ENCODE measurements around the gene RAB6B. TPM values are rescaled to one million over a fixed set of nuclear protein-coding genes. Genes with fewer than 3 reads are reported as not detected.

The RAB6B gene
- total RNA-seq, 6 experiments from 2014 or later = 0.09 to 0.60 (median 0.36) TPM

GRCh38 chr3:133938770-133939462 lies 43.2 kb upstream of the RAB6B start:
- intact Hi-C loops (cut with DNase I) = no loop called here
- TF ChIP-seq POLR2A (IDR thresholded peaks at IDR 0.05) = no peak
- TF ChIP-seq CTCF (IDR thresholded peaks at IDR 0.05) = no peak
- Histone ChIP-seq H3K27ac (no peak overlapping the region), H3K36me3 (no peaks in the 10 kb centered on the region), H3K9me3 (no peaks in the 10 kb centered on the region), H3K4me3 (no peak overlapping the region), H3K27me3 (no peaks in the 10 kb centered on the region), H3K4me1 (no peaks in the 10 kb centered on the region)
- DNase-seq = no peak
- WGBS (ENCODE audit: insufficient coverage, low coverage, low lambda C conversion rate, missing lambda C conversion rate) = 100% methylated on average over 1 of the region's 2 CpGs
- no peak for ATAC-seq

- H3K27ac ChIP-seq = no peak overlapping the region
- TF ChIP-seq CTCF (IDR thresholded peaks at IDR 0.05) = no peak
- ATAC-seq (no peak), DNase-seq (no peak)
- 59% methylated on average over 4 of the region's 10 CpGs for WGBS (ENCODE audit: insufficient coverage, low coverage, low lambda C conversion rate, missing lambda C conversion rate)
- H3K36me3 ChIP-seq = no peaks in the 10 kb centered on the region
- intact Hi-C loops (cut with DNase I) = no loop called here
- no peaks in the 10 kb centered on the region for H3K9me3 ChIP-seq
- H3K4me1 ChIP-seq = no peaks in the 10 kb centered on the region
- no peaks in the 10 kb centered on the region for H3K27me3 ChIP-seq
- H3K4me3 ChIP-seq = no peak overlapping the region
Observed at GRCh38 chr3:133937756-133938601, 42.3 kb upstream of the RAB6B start.

GRCh38 chr3:133937061-133937686 lies 41.5 kb upstream of the RAB6B start:
- no peak for TF ChIP-seq POLR2A (IDR thresholded peaks at IDR 0.05)
- no peak for TF ChIP-seq CTCF (IDR thresholded peaks at IDR 0.05)
- intact Hi-C loops (cut with DNase I) = no loop called here
- Histone ChIP-seq H3K27ac (no peak overlapping the region), H3K4me3 (no peak overlapping the region), H3K36me3 (no peaks in the 10 kb centered on the region), H3K9me3 (no peaks in the 10 kb centered on the region), H3K4me1 (no peaks in the 10 kb centered on the region), H3K27me3 (no peaks in the 10 kb centered on the region)
- ATAC-seq (no peak), DNase-seq (no peak)
- WGBS (ENCODE audit: insufficient coverage, low coverage, low lambda C conversion rate, missing lambda C conversion rate) = 68% methylated on average over 5 of the region's 8 CpGs

- Histone ChIP-seq H3K4me3 (no peak overlapping the region), H3K4me1 (no peaks in the 10 kb centered on the region), H3K9me3 (no peaks in the 10 kb centered on the region), H3K36me3 (no peaks in the 10 kb centered on the region), H3K27ac (no peak overlapping the region), H3K27me3 (no peaks in the 10 kb centered on the region)
- ATAC-seq = no peak
- TF ChIP-seq CTCF (IDR thresholded peaks at IDR 0.05) (no peak), POLR2A (IDR thresholded peaks at IDR 0.05) (no peak)
- 67% methylated on average over 3 of the region's 13 CpGs for WGBS (ENCODE audit: insufficient coverage, low coverage, low lambda C conversion rate, missing lambda C conversion rate)
- no peak for DNase-seq
- intact Hi-C loops (cut with DNase I) = no loop called here
Observed at GRCh38 chr3:133935843-133936769, 40.4 kb upstream of the RAB6B start.

Data from right lobe of liver (tissue), 6 donors.